ENCODE measurements around the gene PCDHA13. TPM values are rescaled to one million over a fixed set of nuclear protein-coding genes. Genes with fewer than 3 reads are reported as not detected.

PCDHA13 gene
- total RNA-seq, 1 experiment from 2014 or later: 1.6 TPM

DNA sequence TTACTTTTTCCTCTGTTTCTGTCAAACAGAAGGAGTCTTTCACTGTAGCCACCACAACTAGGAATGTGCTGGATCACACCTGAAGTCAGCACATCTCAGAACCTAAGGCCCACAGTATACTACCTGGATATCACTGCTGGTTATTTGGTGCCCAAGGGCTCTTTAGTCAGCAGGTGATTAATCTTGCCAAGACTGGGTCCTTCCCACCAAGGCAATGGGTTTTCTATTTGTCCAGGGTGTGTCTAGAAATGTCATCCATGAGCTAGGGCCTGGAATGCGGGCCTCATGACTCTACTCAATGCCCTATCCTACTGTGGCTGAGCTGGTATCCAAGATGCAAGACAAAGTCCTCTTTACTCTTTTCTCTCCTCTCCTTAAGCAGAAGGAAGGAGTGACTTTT, 34.4 kb downstream of the PCDHA13 start:
- DNase-seq: no peak
- H3K4me3 ChIP-seq (ENCODE audit: insufficient read depth, low read depth, low read length): no peak overlapping the region
- no peaks in the 10 kb centered on the region for H3K36me3 ChIP-seq (replicated peaks; ENCODE audit: control insufficient read depth, insufficient read depth, low read length)
- no peaks in the 10 kb centered on the region for H3K27me3 ChIP-seq (ENCODE audit: control insufficient read depth, insufficient read depth, low read length)

DNA sequence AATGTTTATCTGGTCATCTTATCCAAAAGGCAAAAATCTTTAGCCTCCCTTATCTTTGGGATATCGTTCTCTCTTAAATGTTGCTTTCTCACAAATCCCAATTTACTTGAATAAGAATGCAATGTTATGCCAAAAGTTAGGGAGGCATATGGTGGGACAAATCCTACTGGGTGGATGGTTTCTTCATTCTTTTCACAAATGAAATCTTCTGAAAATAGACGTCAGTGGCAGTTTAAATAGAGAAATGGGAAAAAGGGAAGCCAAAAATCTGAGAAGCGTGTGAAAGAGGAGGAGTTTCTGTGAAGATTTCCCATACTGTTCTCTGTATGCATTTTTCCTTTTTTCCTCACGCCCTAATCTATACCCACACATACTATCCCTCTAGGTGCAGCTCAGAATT, 41.7 kb downstream of the PCDHA13 start:
- no peak for DNase-seq
- H3K4me3 ChIP-seq (ENCODE audit: insufficient read depth, low read depth, low read length): no peak overlapping the region
- peaks cover 20% of the 10 kb centered on the region for H3K27me3 ChIP-seq (ENCODE audit: control insufficient read depth, insufficient read depth, low read length)
- H3K36me3 ChIP-seq (replicated peaks; ENCODE audit: control insufficient read depth, insufficient read depth, low read length): no peaks in the 10 kb centered on the region

DNA sequence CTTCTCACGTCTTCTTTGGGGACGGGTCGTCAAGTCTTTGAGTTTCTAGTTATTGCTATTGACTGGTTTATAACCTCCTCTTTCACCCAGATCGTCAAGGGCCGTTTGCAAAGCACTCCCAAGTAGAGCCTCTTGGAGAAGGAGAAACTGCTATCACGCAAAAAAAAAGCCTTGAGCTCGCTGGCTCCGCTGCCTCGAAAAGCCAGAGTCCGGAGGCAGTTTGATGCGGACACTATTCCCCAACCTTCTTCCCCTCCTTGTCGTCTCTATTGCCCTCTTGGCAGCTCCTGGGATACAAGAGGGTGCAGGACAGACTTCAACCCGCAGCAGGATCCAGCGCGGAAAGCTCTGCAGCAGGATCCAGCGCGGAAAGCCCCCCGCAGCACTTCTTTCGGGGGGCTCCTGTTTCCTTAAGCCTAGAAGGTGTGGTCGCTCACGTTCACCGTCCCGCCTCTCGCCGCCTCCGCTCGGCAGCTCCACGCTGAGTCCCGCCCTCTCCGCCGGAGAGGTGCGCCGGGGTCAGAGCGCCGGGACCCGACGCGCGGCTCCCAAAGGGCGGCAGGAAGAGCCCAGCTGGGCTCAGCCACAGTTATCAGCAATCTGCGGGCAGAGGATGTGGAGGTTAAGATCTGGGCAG, 44.0 kb downstream of the PCDHA13 start, which contains the start of gene PCDHAC1:
TSS of gene PCDHAC1 (plus strand) at position 494 of the 637 bp plus-strand sequence. CDS start 594 bp downstream, outside the sequence.
- no peaks in the 10 kb centered on the region for H3K36me3 ChIP-seq (replicated peaks; ENCODE audit: control insufficient read depth, insufficient read depth, low read length)
- H3K27me3 ChIP-seq (ENCODE audit: control insufficient read depth, insufficient read depth, low read length): peaks cover 20% of the 10 kb centered on the region
- H3K4me3 ChIP-seq (ENCODE audit: insufficient read depth, low read depth, low read length): peak within 1 kb of the TSS; percentile 54
- peak; percentile 79 for DNase-seq

DNA sequence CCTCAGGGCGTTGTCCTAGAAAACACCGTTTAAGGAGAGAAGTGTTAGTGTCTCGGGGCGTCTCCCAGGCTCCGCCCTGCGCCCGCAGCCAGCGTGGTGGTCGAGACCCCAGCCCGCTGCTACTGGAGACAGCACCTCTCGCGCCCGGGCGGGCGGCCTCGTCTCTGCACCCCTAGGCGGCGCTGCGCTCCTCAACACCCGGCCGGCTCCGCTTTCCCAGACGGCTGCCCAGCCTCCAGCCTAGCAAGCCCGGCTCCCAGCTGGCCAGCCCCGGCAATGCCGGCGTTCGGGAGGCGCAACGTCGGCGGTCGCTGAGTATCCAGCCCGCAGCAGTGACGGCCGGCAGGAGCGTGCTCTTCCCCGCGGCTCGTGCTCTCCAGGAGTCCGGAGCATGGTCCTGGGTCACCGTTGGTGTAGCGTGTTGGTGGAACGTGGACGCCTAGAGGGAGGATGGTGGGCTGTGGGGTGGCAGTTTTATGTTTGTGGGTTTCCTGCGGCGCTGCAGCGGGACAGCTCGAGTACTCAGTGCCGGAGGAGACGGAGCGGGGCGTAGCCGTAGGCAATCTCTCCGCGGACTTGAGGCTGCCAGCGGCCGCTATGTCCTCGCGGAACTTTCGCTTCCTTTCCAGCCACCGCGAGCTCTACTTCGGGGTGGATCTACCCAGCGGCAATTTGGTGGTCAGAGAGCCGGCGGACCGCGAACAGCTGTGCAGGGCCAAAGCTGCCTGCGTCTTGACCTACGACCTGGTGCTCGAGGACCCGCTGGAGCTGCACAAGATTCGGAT, 44.7 kb downstream of the PCDHA13 start:
- DNase-seq: peak; percentile 90
- Histone ChIP-seq H3K36me3 (replicated peaks; ENCODE audit: control insufficient read depth, insufficient read depth, low read length) (no peaks in the 10 kb centered on the region), H3K27me3 (ENCODE audit: control insufficient read depth, insufficient read depth, low read length) (peaks cover 20% of the 10 kb centered on the region), H3K4me3 (ENCODE audit: insufficient read depth, low read depth, low read length) (peak overlapping the region; percentile 54)

DNA sequence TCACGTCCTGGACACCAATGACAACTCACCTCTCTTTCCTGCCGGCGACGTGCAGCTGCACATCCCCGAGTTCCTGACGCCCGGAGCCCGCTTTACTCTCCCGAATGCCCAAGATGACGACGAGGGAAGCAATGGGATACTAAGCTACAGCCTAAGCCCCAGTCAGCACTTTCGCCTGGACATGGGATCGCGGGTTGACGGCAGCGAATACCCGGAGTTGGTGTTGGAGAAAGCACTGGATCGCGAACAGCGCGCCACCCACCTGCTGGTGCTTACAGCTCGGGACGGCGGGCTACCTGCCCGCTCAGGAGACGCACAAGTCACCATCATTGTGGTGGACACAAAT, 45.3 kb downstream of the PCDHA13 start:
- no peaks in the 10 kb centered on the region for H3K36me3 ChIP-seq (replicated peaks; ENCODE audit: control insufficient read depth, insufficient read depth, low read length)
- peak; percentile 50 for DNase-seq
- H3K27me3 ChIP-seq (ENCODE audit: control insufficient read depth, insufficient read depth, low read length): peaks cover 20% of the 10 kb centered on the region
- H3K4me3 ChIP-seq (ENCODE audit: insufficient read depth, low read depth, low read length): peak overlapping the region; percentile 54

Other genes starting within 250 kb of the PCDHA13 start
- gene CD14, start 248.9 kb upstream of the PCDHA13 start, total RNA-seq (2014; rRNA removed; shearing (Covaris generic)): 0.21 TPM in 1 of 2 replicates, not detected in the other
- gene TMCO6, start 242.7 kb upstream of the PCDHA13 start, total RNA-seq (2014; rRNA removed; shearing (Covaris generic)): 27.1 and 34.4 TPM in 2 replicates
- gene NDUFA2, start 234.5 kb upstream of the PCDHA13 start, total RNA-seq (2014; rRNA removed; shearing (Covaris generic)): 136 and 144 TPM in 2 replicates
- 55.5 and 76.3 TPM in 2 replicates for gene IK, start 234.3 kb upstream of the PCDHA13 start, total RNA-seq (2014; rRNA removed; shearing (Covaris generic))
- gene WDR55, start 217.2 kb upstream of the PCDHA13 start, total RNA-seq (2014; rRNA removed; shearing (Covaris generic)): 15.7 and 24.0 TPM in 2 replicates
- 0.83 and 0.85 TPM in 2 replicates for gene DND1, start 208.5 kb upstream of the PCDHA13 start, total RNA-seq (2014; rRNA removed; shearing (Covaris generic))
- 45.3 and 46.6 TPM in 2 replicates for gene HARS1, start 190.8 kb upstream of the PCDHA13 start, total RNA-seq (2014; rRNA removed; shearing (Covaris generic))
- gene HARS2, start 190.7 kb upstream of the PCDHA13 start, total RNA-seq (2014; rRNA removed; shearing (Covaris generic)): 31.8 and 33.5 TPM in 2 replicates
- gene ZMAT2, start 181.7 kb upstream of the PCDHA13 start, total RNA-seq (2014; rRNA removed; shearing (Covaris generic)): 42.3 and 42.7 TPM in 2 replicates
- not detected in 2 replicates for gene PCDHA1, start 96.0 kb upstream of the PCDHA13 start, total RNA-seq (2014; rRNA removed; shearing (Covaris generic))
- gene PCDHA2, start 87.3 kb upstream of the PCDHA13 start, total RNA-seq (2014; rRNA removed; shearing (Covaris generic)): not detected in 2 replicates
- gene PCDHA3, start 81.1 kb upstream of the PCDHA13 start, total RNA-seq (2014; rRNA removed; shearing (Covaris generic)): not detected in 2 replicates
- gene PCDHA4, start 75.1 kb upstream of the PCDHA13 start, total RNA-seq (2014; rRNA removed; shearing (Covaris generic)): 6.0 and 7.6 TPM in 2 replicates
- 0.15 and 0.28 TPM in 2 replicates for gene PCDHA5, start 60.5 kb upstream of the PCDHA13 start, total RNA-seq (2014; rRNA removed; shearing (Covaris generic))
- gene PCDHA6, start 54.2 kb upstream of the PCDHA13 start, total RNA-seq (2014; rRNA removed; shearing (Covaris generic)): 0.30 and 0.42 TPM in 2 replicates
- gene PCDHA7, start 47.9 kb upstream of the PCDHA13 start, total RNA-seq (2014; rRNA removed; shearing (Covaris generic)): 0.28 and 0.37 TPM in 2 replicates
- 0.11 and 0.14 TPM in 2 replicates for gene PCDHA8, start 40.9 kb upstream of the PCDHA13 start, total RNA-seq (2014; rRNA removed; shearing (Covaris generic))
- gene PCDHA9, start 33.7 kb upstream of the PCDHA13 start, total RNA-seq (2014; rRNA removed; shearing (Covaris generic)): 0.03 TPM in 1 of 2 replicates, not detected in the other
- gene PCDHA10, start 26.2 kb upstream of the PCDHA13 start, total RNA-seq (2014; rRNA removed; shearing (Covaris generic)): 0.11 and 0.28 TPM in 2 replicates
- gene PCDHA11, start 13.2 kb upstream of the PCDHA13 start, total RNA-seq (2014; rRNA removed; shearing (Covaris generic)): 10.0 and 10.2 TPM in 2 replicates
- 1.9 and 2.3 TPM in 2 replicates for gene PCDHA12, start 6.8 kb upstream of the PCDHA13 start, total RNA-seq (2014; rRNA removed; shearing (Covaris generic))
- 10.3 and 17.3 TPM in 2 replicates for gene PCDHAC1, start 44.2 kb downstream of the PCDHA13 start, total RNA-seq (2014; rRNA removed; shearing (Covaris generic))
- 21.2 and 24.2 TPM in 2 replicates for gene PCDHAC2, start 84.4 kb downstream of the PCDHA13 start, total RNA-seq (2014; rRNA removed; shearing (Covaris generic))
- 0.10 and 0.30 TPM in 2 replicates for gene PCDHB1, start 169.2 kb downstream of the PCDHA13 start, total RNA-seq (2014; rRNA removed; shearing (Covaris generic))
- gene PCDHB2, start 212.5 kb downstream of the PCDHA13 start, total RNA-seq (2014; rRNA removed; shearing (Covaris generic)): 0.69 and 1.9 TPM in 2 replicates
- gene PCDHB3, start 218.3 kb downstream of the PCDHA13 start, total RNA-seq (2014; rRNA removed; shearing (Covaris generic)): 0.21 and 0.26 TPM in 2 replicates
- gene PCDHB4, start 239.7 kb downstream of the PCDHA13 start, total RNA-seq (2014; rRNA removed; shearing (Covaris generic)): 0.35 and 0.41 TPM in 2 replicates